Mucosa of descending colon (tissue), 3 donors: ENCODE results near the gene POLR1H. TPM values are rescaled to one million over a fixed set of nuclear protein-coding genes. Genes with fewer than 3 reads are reported as not detected.
A peak's percentile ranks its signal among the peaks of the same experiment; 100 is the strongest.

Experiments
- ATAC-seq: fragments of 200-7000 bp; cut with Tn5 transposase; one replicate; pipeline ENCODE4 v1.9.1; 2020; ENCODE audit warnings: mild to moderate bottlenecking, moderate library complexity
- DNase-seq, 3 donors: peaks; one replicate each; pipeline ENCODE4 v3.0.0-alpha.2; 2020
- H3K36me3 ChIP-seq: fragments of 200-600 bp; one replicate; pipeline ENCODE4 v1.8.0; 2021; ENCODE audit warnings: low read depth, mild to moderate bottlenecking
- H3K4me1 ChIP-seq: fragments of 200-600 bp; one replicate; pipeline ENCODE4 v1.8.0; 2021; ENCODE audit warnings: low read depth, mild to moderate bottlenecking
- H3K4me3 ChIP-seq: fragments of 200-600 bp; one replicate; pipeline ENCODE4 v1.8.0; 2021; ENCODE audit warnings: mild to moderate bottlenecking
- H3K9me3 ChIP-seq: fragments of 200-600 bp; one replicate; pipeline ENCODE4 v1.8.0; 2021; ENCODE audit warnings: mild to moderate bottlenecking
- intact Hi-C, 2 donors: fragments of 100-400 bp; cut with DNase I in 1 of 2; cut with micrococcal nuclease in 1 of 2; formaldehyde crosslinking; loops; one replicate each; pipeline versions ENCODE4 v1.11.0 to v1.11.1; 2022; cut with DNase I, micrococcal nuclease
- total RNA-seq, 3 donors: library from RNA; stranded (reverse); fragmentation: NEBNext Ultra II Directional in 2 of 3; extraction: Animal tissue kit (Norgen Biotek cat#: 25700) in 2 of 3; gene quantifications; one replicate each; pipeline versions ENCODE4 v1.2.1 to v1.2.4, GENCODE V29; 2021 to 2023
- TF ChIP-seq, protein P1 (sequence below): fragments of 200-600 bp; IDR thresholded peaks from one replicate; pipeline ENCODE4 v1.8.0; 2022; ENCODE audit warnings: antibody characterized with exemption, mild to moderate bottlenecking
- donor health status: DM: no; HTN: no; CAD: no; lungs with moderate emphysema.
- donor health status: DM: no; HTN: no; CAD: no.
- donor health status: DM: no; HTN: yes; CAD: no.

Gene POLR1H
- total RNA-seq, 3 donors from 2014 or later = 22.4 to 31.7 (median 23.0) TPM

- Histone ChIP-seq H3K4me3 (no peak overlapping the region), H3K9me3 (no peaks in the 10 kb centered on the region), H3K36me3 (no peaks in the 10 kb centered on the region), H3K4me1 (peaks cover 26% of the 10 kb centered on the region)
- peak; percentile 93 to 97 (median 95) for DNase-seq
- peak; percentile 81 for ATAC-seq
- intact Hi-C loops = loop anchor here in 1 of 2 donors (10.0 kb wide), 1 partner anchor 73 kb away; no protein-coding TSS in a partner anchor
- TF ChIP-seq, protein P1, sequence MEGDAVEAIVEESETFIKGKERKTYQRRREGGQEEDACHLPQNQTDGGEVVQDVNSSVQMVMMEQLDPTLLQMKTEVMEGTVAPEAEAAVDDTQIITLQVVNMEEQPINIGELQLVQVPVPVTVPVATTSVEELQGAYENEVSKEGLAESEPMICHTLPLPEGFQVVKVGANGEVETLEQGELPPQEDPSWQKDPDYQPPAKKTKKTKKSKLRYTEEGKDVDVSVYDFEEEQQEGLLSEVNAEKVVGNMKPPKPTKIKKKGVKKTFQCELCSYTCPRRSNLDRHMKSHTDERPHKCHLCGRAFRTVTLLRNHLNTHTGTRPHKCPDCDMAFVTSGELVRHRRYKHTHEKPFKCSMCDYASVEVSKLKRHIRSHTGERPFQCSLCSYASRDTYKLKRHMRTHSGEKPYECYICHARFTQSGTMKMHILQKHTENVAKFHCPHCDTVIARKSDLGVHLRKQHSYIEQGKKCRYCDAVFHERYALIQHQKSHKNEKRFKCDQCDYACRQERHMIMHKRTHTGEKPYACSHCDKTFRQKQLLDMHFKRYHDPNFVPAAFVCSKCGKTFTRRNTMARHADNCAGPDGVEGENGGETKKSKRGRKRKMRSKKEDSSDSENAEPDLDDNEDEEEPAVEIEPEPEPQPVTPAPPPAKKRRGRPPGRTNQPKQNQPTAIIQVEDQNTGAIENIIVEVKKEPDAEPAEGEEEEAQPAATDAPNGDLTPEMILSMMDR = no peak
These were observed 40.7 kb downstream of the POLR1H start for GRCh38 chr6:30101444-30102413.

- intact Hi-C loops = loop anchor here in 1 of 2 donors (10.0 kb wide), 1 partner anchor 72 kb away; no protein-coding TSS in a partner anchor
- Histone ChIP-seq H3K4me1 (peaks cover 26% of the 10 kb centered on the region), H3K9me3 (no peaks in the 10 kb centered on the region), H3K36me3 (no peaks in the 10 kb centered on the region), H3K4me3 (no peak overlapping the region)
- TF ChIP-seq, protein P1 = no peak
- ATAC-seq (peak; percentile 0), DNase-seq (peak in 1 of 3 donors; percentile 55)
These were observed 41.4 kb downstream of the POLR1H start for GRCh38 chr6:30102414-30102969.

GRCh38 chr6:30102970-30103871 is 42.2 kb downstream of the POLR1H start:
- ATAC-seq (peak; percentile 73), DNase-seq (peak; percentile 89 to 97 (median 90))
- intact Hi-C loops = loop anchor here in 1 of 2 donors (10.0 kb wide), 1 partner anchor 72 kb away; no protein-coding TSS in a partner anchor
- no peaks in the 10 kb centered on the region for H3K9me3 ChIP-seq
- no peak overlapping the region for H3K4me3 ChIP-seq
- peaks cover 24% of the 10 kb centered on the region for H3K4me1 ChIP-seq
- no peaks in the 10 kb centered on the region for H3K36me3 ChIP-seq
- TF ChIP-seq, protein P1 = peak; percentile 78

DNA sequence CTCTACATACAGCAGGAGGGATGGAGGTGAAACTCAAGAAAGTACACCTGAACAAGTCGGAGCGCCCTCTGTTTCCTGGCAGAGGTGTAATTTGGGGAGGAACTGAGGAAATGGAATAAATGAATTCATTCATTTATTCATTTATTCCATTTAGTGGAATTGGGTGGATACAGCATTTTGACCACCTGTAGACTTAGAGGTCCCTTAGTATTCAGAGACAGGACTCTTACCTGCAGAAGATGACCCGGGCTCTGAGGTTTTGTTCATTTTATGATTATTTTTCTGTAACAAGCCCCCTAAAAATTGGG is 42.8 kb downstream of the POLR1H start:
- TF ChIP-seq, protein P1 = no peak
- Histone ChIP-seq H3K4me1 (peaks cover 22% of the 10 kb centered on the region), H3K9me3 (no peaks in the 10 kb centered on the region), H3K4me3 (no peak overlapping the region), H3K36me3 (no peaks in the 10 kb centered on the region)
- no peak for ATAC-seq
- DNase-seq = no peak
- intact Hi-C loops = loop anchor here in 1 of 2 donors (10.0 kb wide), 1 partner anchor 71 kb away; no protein-coding TSS in a partner anchor

DNA sequence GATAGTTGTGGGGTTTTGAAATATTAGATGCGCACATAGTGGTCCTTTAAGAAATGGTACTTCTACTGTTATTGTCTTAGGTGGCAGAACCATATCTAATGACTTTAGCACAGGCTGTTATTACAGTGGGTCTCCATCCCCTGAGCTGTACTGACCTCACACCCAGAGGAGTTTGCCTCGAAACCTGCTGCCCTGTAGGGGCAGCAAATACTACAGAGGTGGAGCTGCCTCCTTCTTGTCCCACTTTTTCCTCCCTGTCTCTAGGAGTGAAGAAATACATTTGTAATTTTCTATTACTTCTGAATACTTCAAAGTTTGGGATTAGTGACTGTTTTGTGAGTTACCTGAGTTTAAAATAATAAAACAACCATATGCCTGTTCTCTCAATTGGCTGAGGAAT is 43.6 kb downstream of the POLR1H start:
- no peak for ATAC-seq
- intact Hi-C loops = loop anchor here in 1 of 2 donors (10.0 kb wide), 1 partner anchor 70 kb away; no protein-coding TSS in a partner anchor
- no peak for DNase-seq
- H3K4me3 ChIP-seq = no peak overlapping the region
- no peaks in the 10 kb centered on the region for H3K36me3 ChIP-seq
- H3K9me3 ChIP-seq = no peaks in the 10 kb centered on the region
- TF ChIP-seq, protein P1 = no peak
- peaks cover 22% of the 10 kb centered on the region for H3K4me1 ChIP-seq
